ENCODE data around the gene INSYN2B.

- no peak for TF ChIP-seq POLR2A (IDR thresholded peaks at IDR 0.05)
- no peak for TF ChIP-seq EP300 (IDR thresholded peaks at IDR 0.05)
Measured at GRCh38 chr5:169831331-169831730, 149.0 kb downstream of the INSYN2B start.
